ENCODE data around the gene CCDC188.

CCDC188 gene

DNA sequence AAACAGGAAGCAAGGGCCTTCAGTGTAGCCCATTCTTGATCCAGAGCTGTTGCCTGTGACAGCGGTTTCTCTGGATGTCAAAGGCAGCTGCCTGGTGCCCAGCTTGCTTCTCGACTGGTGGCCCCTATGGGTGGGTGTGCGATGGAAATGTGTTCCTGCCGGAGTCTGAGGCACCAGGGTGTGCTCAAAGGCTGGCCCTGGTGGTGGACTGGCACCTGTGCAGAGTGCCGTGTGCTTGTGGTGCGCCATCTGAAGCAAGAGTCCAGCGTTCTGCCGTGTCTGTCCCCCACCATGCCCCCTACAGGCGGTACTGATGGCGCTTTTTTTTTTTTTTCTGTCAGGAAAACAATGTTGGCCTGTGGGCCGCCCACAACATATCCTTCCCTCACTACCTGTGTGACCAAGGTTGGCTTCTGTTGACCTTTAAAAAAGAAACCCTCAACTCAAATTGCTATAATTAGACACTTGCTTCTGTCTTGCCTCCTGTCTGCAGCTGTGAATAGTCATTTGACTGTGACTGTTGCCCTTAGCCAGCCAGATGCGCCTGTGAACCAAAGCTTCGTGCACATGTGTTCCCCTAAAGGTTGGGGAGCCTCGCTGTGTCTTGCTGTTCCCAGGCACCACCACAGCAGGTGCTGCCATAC, 39.7 kb downstream of the CCDC188 start:
- no peak for TF ChIP-seq SP1 (IDR thresholded peaks at IDR 0.05)
- peak; percentile 95 for TF ChIP-seq ZNF384 (IDR thresholded peaks at IDR 0.05)
- CTCF ChIA-PET, result interaction anchor here (0.6 to 1.5 kb wide), 4 partner anchors 8 to 28 kb away, joined by 3 to 8 read pairs (median 4); no protein-coding TSS in a partner anchor
- peak; percentile 75 for DNase-seq (ENCODE audit: extremely low spot score)
- POLR2A ChIA-PET, result interaction anchor here (1.2 to 3.8 kb wide), 2 partner anchors 17 to 32 kb away, joined by 5 to 15 read pairs; partner anchors contain the start of gene DGCR8

DNA sequence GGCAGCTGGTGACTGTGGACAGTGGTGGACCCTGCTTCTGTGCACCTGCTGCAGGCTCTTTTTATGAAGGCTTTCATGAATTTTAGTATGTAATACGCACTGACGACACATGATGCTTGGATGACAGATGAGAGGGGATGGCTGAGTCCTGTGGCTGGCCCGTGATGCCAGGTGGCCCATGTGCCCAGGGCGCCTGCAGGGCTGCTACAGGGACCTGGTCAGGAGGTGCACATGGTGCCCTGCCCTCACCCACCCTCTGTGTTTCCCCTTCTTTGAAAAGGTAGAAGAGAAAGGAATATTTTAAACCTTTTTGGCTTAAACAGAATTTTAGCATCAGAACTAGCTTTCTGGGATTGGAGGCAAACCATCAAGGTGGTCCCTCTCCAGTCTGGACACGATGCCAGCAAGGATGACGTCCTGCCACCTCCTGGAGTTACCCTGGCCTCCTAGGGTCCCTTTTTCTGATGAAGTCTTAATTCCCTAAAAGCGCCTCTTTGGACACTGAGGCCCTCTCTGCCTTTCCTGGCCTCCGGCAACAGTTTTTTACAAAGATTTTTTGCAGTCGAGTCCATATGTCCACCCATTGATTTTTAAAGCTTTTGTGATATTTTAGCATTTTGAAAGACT, 40.4 kb downstream of the CCDC188 start:
- ChIA-PET POLR2A (interaction anchor here (3.8 kb wide), 1 partner anchor 31 kb away, joined by 15 read pairs; the partner anchor contains the start of gene DGCR8), CTCF (interaction anchor here (0.6 to 1.5 kb wide), 3 partner anchors 9 to 28 kb away, joined by 3 to 8 read pairs (median 4); no protein-coding TSS in a partner anchor)
- TF ChIP-seq L3MBTL2 (conservative IDR thresholded peaks at IDR 0.05), result no peak
- no peak for TF ChIP-seq BHLHE40 (IDR thresholded peaks at IDR 0.05; ENCODE audit: borderline replicate concordance)
- no peak for TF ChIP-seq TARDBP (IDR thresholded peaks at IDR 0.05)
- TF ChIP-seq FOXA1 (IDR thresholded peaks at IDR 0.05), result no peak
- TF ChIP-seq ELF4 (IDR thresholded peaks at IDR 0.05), result no peak
- no peak for TF ChIP-seq NFRKB (IDR thresholded peaks at IDR 0.05)
- TF ChIP-seq, protein P1, sequence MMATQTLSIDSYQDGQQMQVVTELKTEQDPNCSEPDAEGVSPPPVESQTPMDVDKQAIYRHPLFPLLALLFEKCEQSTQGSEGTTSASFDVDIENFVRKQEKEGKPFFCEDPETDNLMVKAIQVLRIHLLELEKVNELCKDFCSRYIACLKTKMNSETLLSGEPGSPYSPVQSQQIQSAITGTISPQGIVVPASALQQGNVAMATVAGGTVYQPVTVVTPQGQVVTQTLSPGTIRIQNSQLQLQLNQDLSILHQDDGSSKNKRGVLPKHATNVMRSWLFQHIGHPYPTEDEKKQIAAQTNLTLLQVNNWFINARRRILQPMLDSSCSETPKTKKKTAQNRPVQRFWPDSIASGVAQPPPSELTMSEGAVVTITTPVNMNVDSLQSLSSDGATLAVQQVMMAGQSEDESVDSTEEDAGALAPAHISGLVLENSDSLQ (IDR thresholded peaks at IDR 0.05), result no peak
- no peak for TF ChIP-seq LEF1 (IDR thresholded peaks at IDR 0.05; ENCODE audit: borderline replicate concordance)
- DNase-seq (ENCODE audit: extremely low spot score), result no peak

DNA sequence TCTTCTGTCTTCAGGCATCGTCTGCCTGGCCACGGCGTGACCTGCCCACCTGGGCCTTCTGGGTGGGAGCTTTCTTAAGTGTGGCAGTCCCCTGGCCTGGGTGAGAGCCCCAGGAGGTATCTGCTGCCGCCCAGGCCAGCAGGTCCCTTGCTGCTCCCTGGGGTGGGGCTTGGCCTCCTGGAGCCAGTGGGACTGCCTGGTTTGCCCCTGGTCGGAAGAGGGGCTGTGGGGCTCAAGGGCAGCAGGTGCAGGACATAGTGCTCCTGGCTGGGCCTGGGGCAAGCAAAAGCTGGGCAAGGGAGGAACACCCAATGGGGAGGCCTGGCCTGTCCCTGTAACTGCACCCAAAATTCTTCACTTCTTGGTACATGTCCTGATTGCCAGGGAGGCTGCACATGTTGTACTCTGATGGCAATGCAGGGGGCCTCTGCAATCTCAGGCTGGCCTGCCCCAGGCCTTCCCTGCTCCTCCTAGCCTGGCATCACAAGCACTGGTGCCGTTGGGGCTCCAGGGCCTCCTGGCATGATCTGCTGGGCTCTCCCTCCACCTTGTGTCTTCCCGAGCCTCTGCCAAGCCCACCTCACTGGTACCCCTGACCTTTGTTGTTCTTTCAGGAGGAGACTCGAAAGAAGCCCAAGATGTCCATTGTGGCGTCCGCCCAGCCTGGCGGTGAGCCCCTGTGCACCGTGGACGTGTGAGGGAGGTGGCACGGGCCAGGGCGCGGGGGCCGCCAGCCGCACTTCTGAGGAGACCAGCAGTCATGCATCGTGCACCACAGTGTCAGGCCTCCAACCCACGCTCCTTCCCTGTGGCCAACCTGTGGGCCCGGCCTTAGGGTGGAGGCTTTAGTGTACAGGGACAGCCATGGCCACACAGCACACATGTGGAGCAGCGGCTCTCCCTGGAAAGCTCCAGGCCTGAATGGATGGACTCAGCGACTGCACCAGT, 41.2 kb downstream of the CCDC188 start:
- ChIA-PET CTCF (interaction anchor here (1.4 to 1.5 kb wide), 2 partner anchors 14 to 27 kb away, joined by 4 to 8 read pairs; no protein-coding TSS in a partner anchor), POLR2A (interaction anchor here (0.8 to 3.8 kb wide), 2 partner anchors 11 to 30 kb away, joined by 3 to 15 read pairs (median 9); partner anchors contain the start of gene DGCR8)
- TF ChIP-seq SP1 (IDR thresholded peaks at IDR 0.05) (no peak), HDGF (IDR thresholded peaks at IDR 0.05; ENCODE audit: borderline replicate concordance) (no peak)
- DNase-seq (ENCODE audit: extremely low spot score), result no peak

DNA sequence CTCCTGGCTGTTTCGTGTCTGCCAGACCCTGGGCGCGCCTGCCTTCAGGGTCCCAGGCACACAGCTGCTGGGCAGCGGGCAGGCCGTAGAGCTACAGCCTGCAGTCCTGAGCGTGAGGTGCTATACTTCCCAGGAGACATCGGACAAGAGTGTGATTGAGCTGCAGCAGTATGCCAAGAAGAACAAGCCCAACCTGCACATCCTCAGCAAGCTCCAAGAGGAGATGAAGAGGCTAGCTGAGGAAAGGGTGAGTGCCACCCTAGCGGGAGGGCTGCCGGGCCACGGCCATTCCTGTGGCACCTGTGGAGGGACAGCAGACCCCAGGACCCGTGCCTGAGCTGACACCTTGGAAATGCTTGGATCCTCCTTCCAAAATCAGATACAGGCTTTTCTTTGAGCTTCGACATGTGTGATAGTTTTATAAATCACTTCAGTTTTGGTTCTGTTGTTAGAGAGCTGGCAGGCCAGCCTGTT, 42.1 kb downstream of the CCDC188 start:
- no peak for TF ChIP-seq HDGF (IDR thresholded peaks at IDR 0.05; ENCODE audit: borderline replicate concordance)
- TF ChIP-seq SP1 (IDR thresholded peaks at IDR 0.05), result no peak
- no peak for TF ChIP-seq ELF4 (IDR thresholded peaks at IDR 0.05)
- TF ChIP-seq SUZ12 (IDR thresholded peaks at IDR 0.05), result no peak
- TF ChIP-seq FOXK2 (IDR thresholded peaks at IDR 0.05), result no peak
- no peak for TF ChIP-seq NFRKB (IDR thresholded peaks at IDR 0.05)
- no peak for TF ChIP-seq FOXA1 (IDR thresholded peaks at IDR 0.05)
- no peak for TF ChIP-seq ZNF384 (IDR thresholded peaks at IDR 0.05)
- no peak for TF ChIP-seq L3MBTL2 (conservative IDR thresholded peaks at IDR 0.05)
- TF ChIP-seq ARNT (IDR thresholded peaks at IDR 0.05), result no peak
- DNase-seq (ENCODE audit: extremely low spot score), result no peak
- ChIA-PET CTCF (no interaction called here), POLR2A (interaction anchor here (0.8 to 2.2 kb wide), 3 partner anchors 8 to 30 kb away, joined by 3 to 14 read pairs (median 9); partner anchors contain the start of genes DGCR8, RANBP1 and TRMT2A)

DNA sequence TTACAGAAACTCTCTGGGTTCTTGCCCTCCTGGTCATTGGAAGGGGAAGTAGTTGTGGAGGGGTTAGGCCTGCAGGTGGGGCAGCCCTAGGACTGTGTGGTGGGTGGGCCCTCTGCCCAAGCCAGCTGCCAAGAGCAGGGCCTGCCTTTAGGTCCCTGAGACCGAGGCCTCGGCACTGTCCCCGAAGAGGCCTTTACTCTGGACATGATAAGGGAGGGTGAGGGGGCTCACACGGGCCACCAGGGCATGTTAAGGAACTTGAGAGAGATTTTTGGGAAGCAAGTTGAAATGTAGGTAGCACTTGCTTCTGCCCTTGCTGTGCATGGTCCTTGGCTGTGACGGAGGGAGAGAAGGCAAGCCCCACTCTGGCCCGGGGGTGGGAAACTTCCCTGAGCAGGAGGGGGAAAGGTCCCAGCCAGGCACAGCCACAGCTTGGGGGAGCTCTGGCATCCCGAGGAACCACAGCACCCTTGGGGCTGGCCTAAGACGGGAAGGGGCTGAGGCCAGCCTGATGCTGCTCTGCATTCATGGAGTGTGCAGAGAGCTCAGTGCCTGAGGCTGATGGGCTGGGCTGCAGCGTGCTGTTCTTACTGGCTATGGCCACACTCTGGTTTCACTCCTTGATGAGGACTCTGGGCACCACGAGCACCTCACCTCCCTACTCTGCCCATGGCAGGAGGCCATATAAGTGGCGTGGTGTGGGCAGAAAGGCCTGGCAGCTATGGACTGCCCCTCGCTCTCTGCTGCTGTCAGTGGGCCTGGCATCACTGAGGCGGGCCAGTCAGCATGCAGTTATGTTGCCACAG, 42.7 kb downstream of the CCDC188 start:
- DNase-seq (ENCODE audit: extremely low spot score), result no peak
- ChIA-PET CTCF (no interaction called here), POLR2A (interaction anchor here (1.8 to 2.2 kb wide), 2 partner anchors 9 to 29 kb away, joined by 9 to 14 read pairs; partner anchors contain the start of genes DGCR8, RANBP1 and TRMT2A)
- TF ChIP-seq NFRKB (IDR thresholded peaks at IDR 0.05), result no peak
- TF ChIP-seq FOXA1 (IDR thresholded peaks at IDR 0.05), result no peak
- no peak for TF ChIP-seq ELF4 (IDR thresholded peaks at IDR 0.05)
- no peak for TF ChIP-seq LEF1 (IDR thresholded peaks at IDR 0.05; ENCODE audit: borderline replicate concordance)
- TF ChIP-seq CTBP1 (IDR thresholded peaks at IDR 0.05; ENCODE audit: borderline replicate concordance), result no peak
- TF ChIP-seq BHLHE40 (IDR thresholded peaks at IDR 0.05; ENCODE audit: borderline replicate concordance), result no peak
- TF ChIP-seq TARDBP (IDR thresholded peaks at IDR 0.05), result no peak
- no peak for TF ChIP-seq ZNF384 (IDR thresholded peaks at IDR 0.05)
- no peak for TF ChIP-seq L3MBTL2 (conservative IDR thresholded peaks at IDR 0.05)
- TF ChIP-seq, protein P1 (IDR thresholded peaks at IDR 0.05), result no peak

DNA sequence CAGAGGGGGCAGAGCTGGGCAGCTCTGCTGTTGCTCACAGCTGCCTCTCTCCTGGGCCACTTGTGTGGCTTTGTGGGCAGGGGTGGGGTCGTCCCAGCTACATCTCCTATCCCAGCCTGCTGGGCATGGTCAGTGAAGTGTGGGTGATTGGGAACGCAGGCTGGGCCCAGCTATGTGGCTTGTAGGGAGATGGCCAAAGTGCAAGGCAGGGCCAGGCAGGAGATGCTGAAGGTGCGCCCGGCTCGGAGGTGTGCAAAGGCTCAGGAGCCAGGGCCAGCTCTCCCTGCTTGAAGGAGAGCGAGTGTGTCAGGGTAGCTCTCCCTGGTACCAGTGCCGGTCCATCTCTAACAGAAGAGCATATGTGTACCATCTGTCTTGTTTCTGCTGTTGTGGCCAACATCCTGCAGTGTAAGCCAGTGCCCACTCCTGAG, 43.4 kb downstream of the CCDC188 start:
- no peak for DNase-seq (ENCODE audit: extremely low spot score)
- TF ChIP-seq TARDBP (IDR thresholded peaks at IDR 0.05) (no peak), ARNT (IDR thresholded peaks at IDR 0.05) (no peak), SUZ12 (IDR thresholded peaks at IDR 0.05) (no peak), ELF4 (IDR thresholded peaks at IDR 0.05) (no peak), FOXA1 (IDR thresholded peaks at IDR 0.05) (no peak), HDGF (IDR thresholded peaks at IDR 0.05; ENCODE audit: borderline replicate concordance) (no peak), CTBP1 (IDR thresholded peaks at IDR 0.05; ENCODE audit: borderline replicate concordance) (no peak), NFRKB (IDR thresholded peaks at IDR 0.05) (no peak), L3MBTL2 (conservative IDR thresholded peaks at IDR 0.05) (no peak), ZNF384 (IDR thresholded peaks at IDR 0.05) (no peak), BHLHE40 (IDR thresholded peaks at IDR 0.05; ENCODE audit: borderline replicate concordance) (no peak), SP1 (IDR thresholded peaks at IDR 0.05) (no peak), FOXK2 (IDR thresholded peaks at IDR 0.05) (no peak), FOXM1 (IDR thresholded peaks at IDR 0.05; ENCODE audit: borderline replicate concordance) (no peak), LEF1 (IDR thresholded peaks at IDR 0.05; ENCODE audit: borderline replicate concordance) (no peak)
- TF ChIP-seq, protein P1 (IDR thresholded peaks at IDR 0.05), result no peak
- POLR2A ChIA-PET, result interaction anchor here (1.8 to 2.2 kb wide), 2 partner anchors 9 to 28 kb away, joined by 9 to 14 read pairs; partner anchors contain the start of genes DGCR8, RANBP1 and TRMT2A
- CTCF ChIA-PET, result no interaction called here
